ENCODE results near the gene KHDC3L.

- TF ChIP-seq CTCF (conservative IDR thresholded peaks at IDR 0.05; ENCODE audit: low read depth, low read length) = no peak
- no peak for TF ChIP-seq EZH2 (IDR thresholded peaks at IDR 0.05; ENCODE audit: borderline replicate concordance, low read depth, low read length, poor library complexity, severe bottlenecking)
Observed at GRCh38 chr6:73375216-73375615, 12.8 kb downstream of the KHDC3L start.
